Neural progenitor cell (in vitro differentiated cells): ENCODE data around the gene GLS. TPM values are rescaled to one million over a fixed set of nuclear protein-coding genes. Genes with fewer than 3 reads are reported as not detected.
"Not testable (repeated sequence)": the region's sequence is repeated elsewhere in the genome, so short reads cannot be mapped to it uniquely, and the experiment has no call there.

Experiments used
- DNase-seq: peaks from one replicate; pipeline ENCODE4 v3.0.0-alpha.2; 2016; ENCODE audit warnings: low spot score
- H2AFZ ChIP-seq: fragments of 200-600 bp; sonication (generic); replicated peaks from 2 replicates; pipeline ENCODE4 v1.6.1; 2016; ENCODE audit warnings: antibody characterized with exemption
- H3F3A ChIP-seq: fragments of 200-600 bp; sonication (generic); 2 replicates; pipeline ENCODE4 v1.6.1; 2016; ENCODE audit warnings: antibody characterized with exemption, low read depth
- H3K27ac ChIP-seq: fragments of 200-600 bp; sonication (generic); 2 replicates; pipeline ENCODE4 v1.5.1; 2016; ENCODE audit warnings: mild to moderate bottlenecking
- H3K27me3 ChIP-seq: fragments of 200-600 bp; sonication (generic); 2 replicates; pipeline ENCODE4 v1.6.1; 2016; ENCODE audit warnings: mild to moderate bottlenecking, moderate library complexity
- H3K36me3 ChIP-seq: fragments of 200-600 bp; sonication (generic); 2 replicates; pipeline ENCODE4 v1.5.1; 2016
- H3K4me1 ChIP-seq: fragments of 200-600 bp; sonication (generic); 2 replicates; pipeline ENCODE4 v1.6.1; 2016; ENCODE audit warnings: mixed run types
- H3K4me2 ChIP-seq: fragments of 200-600 bp; sonication (generic); 2 replicates; pipeline ENCODE4 v1.6.1; 2016
- H3K4me3 ChIP-seq: fragments of 200-600 bp; sonication (generic); 2 replicates; pipeline ENCODE4 v1.5.1; 2016
- H3K79me2 ChIP-seq: fragments of 200-600 bp; sonication (generic); 2 replicates; pipeline ENCODE4 v1.6.1; 2016; ENCODE audit warnings: low read depth
- H3K9ac ChIP-seq: fragments of 200-600 bp; sonication (generic); 2 replicates; pipeline ENCODE4 v1.6.1; 2016
- H3K9me3 ChIP-seq: fragments of 200-600 bp; sonication (generic); 2 replicates; pipeline ENCODE4 v1.5.1; 2016; ENCODE audit warnings: low read depth
- H4K20me1 ChIP-seq: fragments of 200-600 bp; sonication (generic); 2 replicates; pipeline ENCODE4 v1.6.1; 2016; ENCODE audit warnings: low read depth
- H3K27ac Mint-ChIP-seq: 3 replicates; pipeline ENCODE4 v1.8.0; 2021; ENCODE audit warnings: mixed read lengths
- H3K27me3 Mint-ChIP-seq: 2 replicates; pipeline ENCODE4 v1.8.0; 2022; ENCODE audit warnings: low read depth, mild to moderate bottlenecking, inconsistent platforms, moderate library complexity, mixed read lengths; ENCODE audit not compliant: insufficient read depth
- H3K36me3 Mint-ChIP-seq: 3 replicates; pipeline ENCODE4 v1.8.0; 2021; ENCODE audit warnings: mixed read lengths
- H3K4me1 Mint-ChIP-seq: 3 replicates; pipeline ENCODE4 v1.8.0; 2021; ENCODE audit warnings: mixed read lengths
- H3K4me3 Mint-ChIP-seq: 3 replicates; pipeline ENCODE4 v1.8.0; 2021; ENCODE audit warnings: mild to moderate bottlenecking, moderate library complexity, mixed read lengths
- H3K9me3 Mint-ChIP-seq: 3 replicates; pipeline ENCODE4 v1.8.0; 2020; ENCODE audit warnings: mixed read lengths
- EZH2 ChIP-seq: fragments of 200-600 bp; sonication (generic); IDR thresholded peaks from 2 replicates; pipeline ENCODE4 v1.6.1; 2017; ENCODE audit warnings: antibody characterized with exemption, mild to moderate bottlenecking, moderate library complexity
- EZH2phosphoT487 ChIP-seq: fragments of 200-600 bp; sonication (generic); IDR thresholded peaks from 2 replicates; pipeline ENCODE4 v1.6.1; 2017; ENCODE audit warnings: antibody characterized with exemption
- total RNA-seq: library from RNA; depleted of rRNA; stranded (reverse); fragments of >200 nt; gene quantifications from 2 replicates; pipeline ENCODE4 v1.2.3, GENCODE V29; 2015; ENCODE audit warnings: low replicate concordance
- TF ChIP-seq, protein P1 (sequence below): fragments of 200-600 bp; sonication (generic); IDR thresholded peaks from 2 replicates; pipeline ENCODE4 v1.5.1; 2017; ENCODE audit warnings: antibody characterized with exemption, mild to moderate bottlenecking

The GLS gene
- total RNA-seq, 1 donor from 2014 or later: 54.0 TPM

DNA sequence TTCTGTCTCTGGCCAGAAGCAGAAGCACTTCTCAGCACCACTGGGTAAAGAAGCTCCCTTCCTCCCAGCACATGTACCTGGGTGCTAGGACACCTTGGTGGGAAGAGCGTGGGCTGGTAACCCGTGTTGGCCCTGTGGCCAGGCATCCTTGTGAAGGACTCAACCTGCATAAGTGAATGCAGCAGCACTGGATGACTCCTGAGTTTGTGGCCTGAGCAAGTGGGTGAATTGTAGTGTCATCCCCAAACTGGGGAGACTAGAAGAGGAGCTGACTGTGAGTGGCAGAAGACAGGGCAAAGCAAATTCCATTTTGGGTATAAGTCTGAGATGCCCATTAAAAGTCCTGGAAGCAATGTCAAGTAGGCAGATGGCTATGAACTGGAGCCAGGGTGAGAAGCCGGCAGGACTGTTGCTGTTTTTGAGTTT is 70.0 kb downstream of the GLS start:
- no peak overlapping the region for H3K4me3 ChIP-seq
- no peaks in the 10 kb centered on the region for H3K36me3 ChIP-seq
- no peaks in the 10 kb centered on the region for H3F3A ChIP-seq
- no peak overlapping the region for H3K27ac ChIP-seq
- Mint-ChIP-seq H3K27me3 (no peaks in the 10 kb centered on the region), H3K36me3 (no peaks in the 10 kb centered on the region), H3K4me3 (no peak overlapping the region), H3K9me3 (no peaks in the 10 kb centered on the region), H3K27ac (no peak overlapping the region), H3K4me1 (no peaks in the 10 kb centered on the region)
- H2AFZ ChIP-seq: no peak overlapping the region
- TF ChIP-seq, protein P1, sequence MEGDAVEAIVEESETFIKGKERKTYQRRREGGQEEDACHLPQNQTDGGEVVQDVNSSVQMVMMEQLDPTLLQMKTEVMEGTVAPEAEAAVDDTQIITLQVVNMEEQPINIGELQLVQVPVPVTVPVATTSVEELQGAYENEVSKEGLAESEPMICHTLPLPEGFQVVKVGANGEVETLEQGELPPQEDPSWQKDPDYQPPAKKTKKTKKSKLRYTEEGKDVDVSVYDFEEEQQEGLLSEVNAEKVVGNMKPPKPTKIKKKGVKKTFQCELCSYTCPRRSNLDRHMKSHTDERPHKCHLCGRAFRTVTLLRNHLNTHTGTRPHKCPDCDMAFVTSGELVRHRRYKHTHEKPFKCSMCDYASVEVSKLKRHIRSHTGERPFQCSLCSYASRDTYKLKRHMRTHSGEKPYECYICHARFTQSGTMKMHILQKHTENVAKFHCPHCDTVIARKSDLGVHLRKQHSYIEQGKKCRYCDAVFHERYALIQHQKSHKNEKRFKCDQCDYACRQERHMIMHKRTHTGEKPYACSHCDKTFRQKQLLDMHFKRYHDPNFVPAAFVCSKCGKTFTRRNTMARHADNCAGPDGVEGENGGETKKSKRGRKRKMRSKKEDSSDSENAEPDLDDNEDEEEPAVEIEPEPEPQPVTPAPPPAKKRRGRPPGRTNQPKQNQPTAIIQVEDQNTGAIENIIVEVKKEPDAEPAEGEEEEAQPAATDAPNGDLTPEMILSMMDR: no peak
- TF ChIP-seq EZH2: no peak
- no peak overlapping the region for H3K9ac ChIP-seq
- no peaks in the 10 kb centered on the region for H3K27me3 ChIP-seq
- DNase-seq: no peak
- no peaks in the 10 kb centered on the region for H3K4me1 ChIP-seq
- H3K9me3 ChIP-seq: no peaks in the 10 kb centered on the region
- H3K79me2 ChIP-seq: no peaks in the 10 kb centered on the region
- no peak overlapping the region for H3K4me2 ChIP-seq
- no peaks in the 10 kb centered on the region for H4K20me1 ChIP-seq

DNA sequence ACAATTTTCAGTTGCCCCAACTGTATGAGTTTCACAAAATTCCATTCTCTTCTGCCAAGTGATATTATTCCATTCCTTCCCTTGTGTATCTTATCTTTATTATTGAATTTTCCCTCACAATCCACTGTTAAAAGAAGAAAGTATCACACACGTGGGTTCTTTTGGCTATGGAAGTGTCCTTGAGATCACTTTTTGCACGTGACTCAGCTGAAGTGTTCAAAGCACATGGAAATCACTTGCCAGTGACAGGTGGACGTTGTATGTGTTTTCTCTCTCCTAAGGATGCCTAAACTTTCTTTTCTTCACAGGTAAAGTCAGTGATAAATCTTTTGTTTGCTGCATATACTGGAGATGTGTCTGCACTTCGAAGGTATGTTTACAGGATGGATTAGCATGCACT is 72.6 kb downstream of the GLS start:
- Histone ChIP-seq H3K36me3 (no peaks in the 10 kb centered on the region), H3F3A (no peaks in the 10 kb centered on the region), H3K79me2 (no peaks in the 10 kb centered on the region), H3K4me1 (no peaks in the 10 kb centered on the region), H3K9me3 (no peaks in the 10 kb centered on the region), H3K27ac (no peak overlapping the region), H3K4me3 (no peak overlapping the region), H4K20me1 (no peaks in the 10 kb centered on the region), H3K4me2 (no peak overlapping the region), H2AFZ (no peak overlapping the region), H3K27me3 (no peaks in the 10 kb centered on the region), H3K9ac (no peak overlapping the region)
- no peak overlapping the region for H3K27ac Mint-ChIP-seq
- no peak for DNase-seq
- H3K4me3 Mint-ChIP-seq: no peak overlapping the region
- peaks cover 2% of the 10 kb centered on the region for H3K36me3 Mint-ChIP-seq
- H3K27me3 Mint-ChIP-seq: peaks cover 2% of the 10 kb centered on the region
- H3K9me3 Mint-ChIP-seq: peaks cover 12% of the 10 kb centered on the region
- no peak for TF ChIP-seq EZH2phosphoT487
- TF ChIP-seq, protein P1: no peak
- no peaks in the 10 kb centered on the region for H3K4me1 Mint-ChIP-seq

DNA sequence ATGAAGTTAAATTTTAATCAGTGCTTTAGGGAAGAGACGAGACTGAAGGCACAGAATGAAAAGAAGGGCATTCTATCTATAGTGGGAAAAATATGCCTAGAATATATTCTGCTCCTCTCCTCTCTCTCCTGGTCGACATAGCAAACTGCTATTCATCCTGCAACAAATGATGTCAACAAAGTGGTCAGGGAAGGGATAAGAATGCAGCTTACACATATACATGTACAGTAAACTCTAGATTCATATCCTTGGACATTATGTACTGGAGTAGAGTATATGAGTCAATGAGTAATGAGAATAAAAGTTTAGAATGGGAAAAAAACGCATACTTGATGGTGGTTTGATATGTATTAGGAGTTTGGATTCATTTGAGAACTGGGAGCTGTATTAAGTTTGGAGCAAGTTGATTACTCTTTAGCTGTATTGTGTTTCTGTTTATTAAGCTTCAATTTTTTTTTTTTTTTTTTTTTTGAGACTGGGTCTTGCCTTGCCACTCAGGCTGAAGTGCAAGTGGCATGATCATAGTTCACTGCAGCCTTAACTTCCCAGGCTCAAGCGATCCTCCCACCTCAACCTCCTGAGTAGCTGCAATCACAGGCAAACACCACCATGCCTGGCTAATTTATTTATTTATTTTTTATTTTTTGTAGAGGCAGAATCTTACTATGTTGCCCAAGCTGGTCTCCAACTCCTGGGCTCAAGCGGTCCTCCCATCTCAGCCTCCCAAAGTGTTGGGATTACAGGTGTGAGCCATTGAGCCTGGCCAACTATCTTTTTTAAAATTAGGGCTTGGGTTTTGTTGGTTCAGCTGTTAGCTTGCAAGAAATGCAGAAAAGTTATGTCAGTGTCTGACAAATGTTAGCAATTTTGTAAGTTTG is 79.5 kb downstream of the GLS start:
- H3K9ac ChIP-seq: no peak overlapping the region
- no peaks in the 10 kb centered on the region for H3K9me3 ChIP-seq
- no peaks in the 10 kb centered on the region for H3F3A ChIP-seq
- no peaks in the 10 kb centered on the region for H3K4me1 ChIP-seq
- H3K4me3 ChIP-seq: no peak overlapping the region
- H4K20me1 ChIP-seq: no peaks in the 10 kb centered on the region
- Mint-ChIP-seq H3K4me3 (no peak overlapping the region), H3K27ac (no peak overlapping the region), H3K36me3 (peaks cover 10% of the 10 kb centered on the region), H3K27me3 (peaks cover 2% of the 10 kb centered on the region), H3K4me1 (no peaks in the 10 kb centered on the region), H3K9me3 (peaks cover 12% of the 10 kb centered on the region)
- H3K79me2 ChIP-seq: no peaks in the 10 kb centered on the region
- TF ChIP-seq, protein P1: no peak
- TF ChIP-seq EZH2phosphoT487: no peak
- TF ChIP-seq EZH2: no peak
- no peak overlapping the region for H2AFZ ChIP-seq
- H3K27me3 ChIP-seq: no peaks in the 10 kb centered on the region
- H3K27ac ChIP-seq: no peak overlapping the region
- DNase-seq: no peak
- H3K36me3 ChIP-seq: no peaks in the 10 kb centered on the region
- H3K4me2 ChIP-seq: no peak overlapping the region

DNA sequence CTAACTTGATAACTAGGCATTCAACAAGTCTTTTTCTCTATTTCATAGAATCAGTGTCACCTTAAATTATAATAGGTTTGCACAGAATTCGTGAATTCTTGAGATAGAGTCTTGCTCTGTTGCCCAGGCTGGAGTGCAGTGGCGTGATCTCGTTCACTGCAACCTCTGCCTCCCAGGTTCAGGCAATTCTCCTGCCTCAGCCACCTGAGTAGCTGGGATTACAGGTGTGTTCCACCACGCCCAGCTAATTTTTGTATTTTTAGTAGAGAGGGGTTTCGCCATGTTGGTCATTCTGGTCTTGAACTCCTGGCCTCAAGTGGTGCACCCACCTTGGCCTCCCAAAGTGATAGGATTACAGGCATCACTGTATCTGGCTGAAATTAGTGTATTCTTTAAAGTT is 80.5 kb downstream of the GLS start:
- not testable (repeated sequence) for H3K27ac Mint-ChIP-seq

More for the DNA sequence above, 80.5 kb downstream of the GLS start:
- not testable (repeated sequence) for H3K4me1 Mint-ChIP-seq, H3K9ac ChIP-seq, H3K4me3 Mint-ChIP-seq, H3K27ac ChIP-seq, H3K4me2 ChIP-seq, H3K9me3 ChIP-seq, H3K9me3 Mint-ChIP-seq, H3K36me3 Mint-ChIP-seq, H3K27me3 ChIP-seq, H4K20me1 ChIP-seq, H3K4me3 ChIP-seq, DNase-seq, H3F3A ChIP-seq, H3K4me1 ChIP-seq, H3K27me3 Mint-ChIP-seq, H2AFZ ChIP-seq, H3K36me3 ChIP-seq, H3K79me2 ChIP-seq
